Femur (tissue), 1 donor: ENCODE measurements around the gene TMEM92.

Experiments
- DNase-seq: peaks from one replicate; pipeline ENCODE4 v3.0.0-alpha.2; 2017

Gene TMEM92

GRCh38 chr17:50274142-50274896 is at the start of gene TMEM92:
TSS of gene TMEM92 (plus strand) at chr17:50274466. CDS start at chr17:50274502, 36 bp downstream.
- DNase-seq = peak; percentile 47

- DNase-seq = no peak
Measured at GRCh38 chr17:50225701-50226240, 48.5 kb upstream of the TMEM92 start.

GRCh38 chr17:50234581-50234980 is 39.7 kb upstream of the TMEM92 start:
- no peak for DNase-seq

GRCh38 chr17:50237901-50238300 is 36.4 kb upstream of the TMEM92 start:
- DNase-seq = no peak

- DNase-seq = no peak
Measured at GRCh38 chr17:50238601-50239280, 35.5 kb upstream of the TMEM92 start.

GRCh38 chr17:50239937-50240336 is 34.3 kb upstream of the TMEM92 start:
- no peak for DNase-seq

- DNase-seq = no peak
Measured at GRCh38 chr17:50240851-50241250, 33.4 kb upstream of the TMEM92 start.

- no peak for DNase-seq
Measured at GRCh38 chr17:50241431-50241830, 32.8 kb upstream of the TMEM92 start.

- no peak for DNase-seq
Measured at GRCh38 chr17:50244771-50245170, 29.5 kb upstream of the TMEM92 start.

GRCh38 chr17:50248255-50248654 is 26.0 kb upstream of the TMEM92 start:
- DNase-seq = no peak

GRCh38 chr17:50252781-50253180 is 21.5 kb upstream of the TMEM92 start:
- DNase-seq = no peak

GRCh38 chr17:50255766-50256635 is 18.3 kb upstream of the TMEM92 start:
- peak; percentile 30 for DNase-seq

GRCh38 chr17:50256826-50257618 is 17.2 kb upstream of the TMEM92 start:
- no peak for DNase-seq

GRCh38 chr17:50257676-50258224 is 16.5 kb upstream of the TMEM92 start:
- DNase-seq = peak; percentile 96

- DNase-seq = peak; percentile 92
Measured at GRCh38 chr17:50258647-50259476, 15.4 kb upstream of the TMEM92 start.

GRCh38 chr17:50259477-50260324 is 14.6 kb upstream of the TMEM92 start:
- peak; percentile 93 for DNase-seq

- peak; percentile 29 for DNase-seq
Measured at GRCh38 chr17:50260501-50260911, 13.8 kb upstream of the TMEM92 start.

- DNase-seq = peak; percentile 20
Measured at GRCh38 chr17:50261051-50261915, 13.0 kb upstream of the TMEM92 start.
